ENCODE results near the gene MPPED1.

- TF ChIP-seq POLR2A (IDR thresholded peaks at IDR 0.05; ENCODE audit: low read depth, low read length) (no peak), POU2F2 (IDR thresholded peaks at IDR 0.05; ENCODE audit: low read depth, low read length) (no peak), POLR2AphosphoS5 (IDR thresholded peaks at IDR 0.05; ENCODE audit: low read depth, low read length) (no peak), TAF1 (IDR thresholded peaks at IDR 0.05; ENCODE audit: low read depth, low read length) (no peak)
These were observed 93.0 kb downstream of the MPPED1 start for GRCh38 chr22:43504666-43505261.

All from GM12891 (cell line).